AG10803 (cell line): ENCODE data around the gene GLB1L.
"Not testable (repeated sequence)": the region's sequence is repeated elsewhere in the genome, so short reads cannot be mapped to it uniquely, and the experiment has no call there.

Source experiments
- DNase-seq: peaks from one replicate; pipeline ENCODE4 v3.0.0; 2010; ENCODE audit warnings: low read depth
- H3K4me3 ChIP-seq: 2 replicates; pipeline ENCODE4 v1.5.1; 2011; ENCODE audit warnings: mild to moderate bottlenecking, low read length, control low read depth
- TF ChIP-seq, protein P1 (sequence below): conservative IDR thresholded peaks from 2 replicates; pipeline ENCODE4 v1.5.1; 2011; ENCODE audit warnings: mild to moderate bottlenecking, low read length, control low read depth, inconsistent platforms

The GLB1L gene

DNA sequence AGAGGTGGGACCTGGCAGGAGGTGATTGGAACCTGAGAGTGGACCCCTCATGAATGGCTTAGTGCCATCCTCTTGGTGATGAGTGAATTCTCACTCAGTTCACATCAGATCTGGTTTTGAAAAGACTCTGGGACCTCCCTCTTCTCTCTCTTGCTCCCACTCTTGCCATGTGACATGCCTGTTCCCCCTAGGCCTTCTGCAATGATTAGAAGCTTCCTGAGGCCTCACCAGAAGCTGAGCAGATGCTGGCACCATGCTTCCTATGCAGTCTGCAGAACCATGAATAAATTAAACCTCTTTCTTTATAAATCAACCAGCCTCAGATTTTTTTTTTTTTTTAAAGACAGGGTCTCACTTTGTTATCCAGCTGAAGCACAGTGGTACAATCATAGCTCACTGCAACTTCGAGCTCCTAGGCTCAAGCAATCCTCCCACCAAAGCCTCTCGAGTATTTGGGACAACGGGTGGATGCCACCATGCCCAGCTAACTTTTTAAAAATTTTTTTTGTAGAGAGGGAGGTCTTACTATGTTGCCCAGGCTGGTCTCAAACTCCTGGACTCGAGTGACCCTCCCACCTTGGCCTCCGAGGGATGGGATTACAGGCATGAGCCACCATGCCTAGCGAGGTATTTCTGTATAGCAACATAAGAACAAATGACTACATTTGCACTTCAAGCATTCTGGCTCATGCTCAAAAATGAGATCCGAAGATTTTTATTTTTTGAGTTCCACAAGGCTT, 40.6 kb downstream of the GLB1L start:
- no peak for DNase-seq
- no peak overlapping the region for H3K4me3 ChIP-seq
- TF ChIP-seq, protein P1, sequence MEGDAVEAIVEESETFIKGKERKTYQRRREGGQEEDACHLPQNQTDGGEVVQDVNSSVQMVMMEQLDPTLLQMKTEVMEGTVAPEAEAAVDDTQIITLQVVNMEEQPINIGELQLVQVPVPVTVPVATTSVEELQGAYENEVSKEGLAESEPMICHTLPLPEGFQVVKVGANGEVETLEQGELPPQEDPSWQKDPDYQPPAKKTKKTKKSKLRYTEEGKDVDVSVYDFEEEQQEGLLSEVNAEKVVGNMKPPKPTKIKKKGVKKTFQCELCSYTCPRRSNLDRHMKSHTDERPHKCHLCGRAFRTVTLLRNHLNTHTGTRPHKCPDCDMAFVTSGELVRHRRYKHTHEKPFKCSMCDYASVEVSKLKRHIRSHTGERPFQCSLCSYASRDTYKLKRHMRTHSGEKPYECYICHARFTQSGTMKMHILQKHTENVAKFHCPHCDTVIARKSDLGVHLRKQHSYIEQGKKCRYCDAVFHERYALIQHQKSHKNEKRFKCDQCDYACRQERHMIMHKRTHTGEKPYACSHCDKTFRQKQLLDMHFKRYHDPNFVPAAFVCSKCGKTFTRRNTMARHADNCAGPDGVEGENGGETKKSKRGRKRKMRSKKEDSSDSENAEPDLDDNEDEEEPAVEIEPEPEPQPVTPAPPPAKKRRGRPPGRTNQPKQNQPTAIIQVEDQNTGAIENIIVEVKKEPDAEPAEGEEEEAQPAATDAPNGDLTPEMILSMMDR: no peak

DNA sequence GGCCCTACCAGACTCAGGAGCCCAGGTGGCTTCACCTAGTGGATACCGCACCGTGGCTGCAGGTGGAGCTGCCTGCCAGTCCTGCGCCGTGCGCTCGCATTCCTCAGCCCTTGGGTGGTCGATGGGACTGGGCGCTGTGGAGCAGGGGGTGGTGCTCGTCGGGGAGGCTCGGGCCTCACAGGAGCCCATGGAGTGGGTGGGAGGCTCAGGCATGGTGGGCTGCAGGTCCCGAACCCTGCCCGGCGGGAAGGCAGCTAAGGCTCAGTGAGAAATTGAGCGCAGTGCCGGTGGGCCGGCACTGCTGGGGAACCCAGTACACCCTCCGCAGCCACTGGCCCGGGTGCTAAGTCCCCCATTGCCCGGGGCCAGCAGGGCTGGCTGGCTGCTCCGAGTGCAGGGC, 43.9 kb downstream of the GLB1L start:
- not testable (repeated sequence) for DNase-seq, H3K4me3 ChIP-seq

DNA sequence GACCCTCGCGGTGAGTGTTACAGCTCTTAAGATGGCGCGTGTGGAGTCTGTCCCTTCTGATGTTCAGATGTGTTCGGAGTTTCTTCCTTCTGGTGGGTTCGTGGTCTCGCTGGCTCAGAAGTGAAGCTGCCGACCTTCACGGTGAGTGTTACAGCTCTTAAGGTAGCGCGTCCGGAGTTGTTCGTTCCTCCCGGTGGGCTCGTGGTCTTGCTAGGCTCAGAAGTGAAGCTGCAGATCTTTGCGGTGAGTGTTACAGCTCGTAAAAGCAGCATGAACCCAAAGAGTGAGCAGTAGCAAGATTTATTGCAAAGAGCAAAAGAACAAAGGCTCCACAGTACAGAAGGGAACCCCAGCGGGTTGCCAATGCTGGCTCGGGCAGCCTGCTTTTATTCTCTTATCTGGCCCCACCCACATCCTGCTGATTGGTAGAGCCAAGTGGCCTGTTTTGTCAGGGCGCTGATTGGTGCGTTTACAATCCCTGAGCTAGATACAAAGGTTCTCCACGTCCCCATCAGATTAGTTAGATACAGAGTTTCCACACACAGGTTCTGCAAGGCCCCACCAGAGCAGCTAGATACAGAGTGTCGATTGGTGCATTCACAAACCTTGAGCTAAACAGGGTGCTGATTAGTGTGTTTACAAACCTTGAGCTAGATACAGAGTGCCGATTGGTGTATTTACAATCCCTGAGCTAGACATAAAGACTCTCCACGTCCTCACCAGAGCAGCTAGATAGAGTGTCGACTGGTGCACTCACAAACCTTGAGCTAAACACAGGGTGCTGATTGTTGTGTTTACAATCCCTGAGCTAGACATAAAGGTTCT, 44.5 kb downstream of the GLB1L start:
- not testable (repeated sequence) for H3K4me3 ChIP-seq, DNase-seq

DNA sequence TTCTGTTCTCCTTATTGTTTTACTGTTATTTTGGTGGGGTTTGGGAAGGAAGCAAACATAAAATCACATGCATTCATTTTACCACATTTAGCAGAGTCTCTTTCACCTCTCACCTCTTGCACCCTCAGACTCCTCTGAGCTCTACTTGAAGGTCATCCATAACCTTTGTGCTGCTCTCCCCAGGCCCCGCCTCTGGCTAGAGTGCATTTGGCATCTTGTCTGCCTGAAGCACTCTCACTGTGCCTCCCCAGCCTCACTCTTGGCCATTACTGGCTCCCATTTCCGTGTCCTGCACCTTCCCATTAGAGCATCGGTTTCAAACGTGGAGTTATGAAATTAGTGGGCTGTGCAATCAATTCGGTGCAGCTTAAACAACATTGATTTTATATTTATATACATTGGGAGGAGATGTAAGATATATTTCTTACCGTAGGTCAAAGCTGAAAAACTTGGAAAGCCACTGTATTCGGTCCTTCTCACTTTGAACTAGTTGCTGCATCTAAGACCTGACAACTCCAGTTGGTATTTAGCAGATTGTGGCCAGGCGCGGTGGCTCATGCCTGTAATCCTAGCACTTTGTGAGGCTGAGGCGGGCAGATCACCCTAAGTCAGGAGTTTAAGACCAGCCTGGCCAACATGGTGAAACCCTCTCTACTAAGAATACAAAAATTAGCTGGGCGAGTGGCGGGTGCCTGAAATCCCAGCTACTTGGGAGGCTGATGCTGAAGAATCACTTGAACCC, 45.6 kb downstream of the GLB1L start:
- H3K4me3 ChIP-seq: no peak overlapping the region
- no peak for DNase-seq
- TF ChIP-seq, protein P1: no peak

DNA sequence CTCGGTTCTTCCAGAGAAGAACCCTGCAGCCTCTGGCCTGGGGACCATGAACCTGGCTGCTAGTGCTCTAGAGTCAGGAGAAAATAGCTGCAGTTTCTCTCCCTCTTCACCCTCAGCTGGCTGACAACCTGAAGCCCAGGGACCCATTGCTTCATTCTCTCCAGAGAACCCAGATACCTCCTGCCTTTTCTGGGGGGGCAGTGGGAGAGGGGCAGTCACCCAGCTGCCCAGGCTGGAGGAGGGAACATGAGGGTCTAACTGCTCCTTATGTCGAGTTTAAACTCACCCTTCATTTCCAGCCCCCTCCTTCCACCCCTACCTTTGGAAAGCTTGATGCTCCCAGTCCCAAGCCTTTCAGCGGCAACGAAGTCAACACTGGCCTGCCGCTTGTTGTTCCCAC, 46.3 kb downstream of the GLB1L start:
- TF ChIP-seq, protein P1: no peak
- DNase-seq: no peak
- no peak overlapping the region for H3K4me3 ChIP-seq

DNA sequence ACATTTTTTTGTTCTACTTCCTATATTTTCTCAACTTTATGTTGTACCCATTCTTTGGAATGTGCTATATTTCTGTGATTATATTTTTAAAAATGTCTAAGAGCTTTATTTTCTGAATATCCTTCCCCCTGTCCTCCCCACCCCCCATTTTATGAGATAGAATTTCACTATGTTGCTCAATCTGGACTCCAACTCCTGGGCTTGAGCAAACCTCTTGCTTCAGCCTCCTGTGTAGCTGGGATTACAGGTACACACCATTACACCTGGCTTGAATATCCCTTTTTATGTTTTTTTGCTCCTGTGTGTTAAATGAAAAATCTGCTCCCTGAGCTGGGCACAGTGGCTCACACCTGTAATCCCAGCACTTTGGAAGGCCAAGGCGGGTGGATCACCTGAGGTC, 47.9 kb downstream of the GLB1L start:
- TF ChIP-seq, protein P1: no peak
- H3K4me3 ChIP-seq: no peak overlapping the region
- DNase-seq: no peak

DNA sequence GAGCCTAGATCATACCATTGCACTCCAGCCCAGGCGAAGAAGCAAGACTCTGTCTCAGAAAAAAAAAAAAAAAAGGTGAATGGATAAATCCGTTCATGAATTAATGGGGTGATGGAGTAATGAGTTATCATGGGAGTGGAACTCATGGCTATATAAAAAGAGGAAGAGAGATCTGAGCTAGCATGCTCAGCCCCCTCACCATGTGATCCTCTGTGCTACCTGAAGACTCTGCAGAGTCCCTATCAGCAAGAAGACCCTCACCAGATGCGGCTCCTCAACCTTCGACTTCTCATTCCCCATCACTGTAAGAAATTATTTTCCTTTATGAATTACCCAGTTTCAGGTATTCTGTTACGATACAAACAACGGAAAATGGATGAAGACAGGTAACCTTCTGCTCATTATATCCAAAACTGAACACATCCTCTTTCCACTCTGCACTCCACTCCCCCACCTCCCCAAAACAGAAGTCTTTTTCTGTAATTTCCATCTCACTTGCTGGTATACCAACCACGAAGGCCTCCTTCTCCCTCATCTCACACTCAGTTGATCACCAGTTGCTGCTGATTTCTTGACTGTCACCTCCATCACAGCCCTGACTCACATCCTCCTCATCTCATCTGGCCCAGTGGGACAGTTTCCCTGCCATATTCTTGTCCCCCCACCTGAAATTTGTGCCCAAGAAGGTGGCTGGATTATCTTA, 58.3 kb downstream of the GLB1L start:
- no peak for DNase-seq
- TF ChIP-seq, protein P1: no peak
- no peak overlapping the region for H3K4me3 ChIP-seq
